ENCODE data around the gene THAP4. TPM values are rescaled to one million over a fixed set of nuclear protein-coding genes. Genes with fewer than 3 reads are reported as not detected.
A peak's percentile ranks its signal among the peaks of the same experiment; 100 is the strongest.

Gene THAP4
- total RNA-seq, 2 donors from 2014 or later = 54.6 to 66.1 TPM

DNA sequence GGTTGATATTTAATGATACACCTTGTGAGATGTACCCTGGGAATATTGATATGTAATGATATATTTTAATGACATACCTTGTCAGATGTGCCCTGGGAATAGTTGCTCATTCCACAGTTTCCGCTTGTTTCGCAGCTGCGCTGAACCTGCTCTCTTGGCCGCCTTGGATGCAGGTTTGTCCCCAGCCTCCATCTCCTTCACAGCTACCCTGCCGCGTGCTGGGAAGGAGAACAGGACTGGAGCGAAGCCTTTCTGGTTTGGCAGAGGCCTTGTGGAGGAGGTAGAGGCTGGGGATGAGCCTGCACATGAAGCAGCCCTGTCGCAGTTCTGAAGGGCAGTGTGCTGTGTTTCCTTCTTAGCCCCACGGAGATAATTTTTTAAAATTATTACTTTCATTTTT, 15.2 kb upstream of the THAP4 start:
- Histone ChIP-seq H3K27ac (ENCODE audit: low read depth, low read length) (no peak overlapping the region), H3K27me3 (ENCODE audit: control insufficient read depth, insufficient read depth, low read length, poor library complexity, severe bottlenecking) (no peaks in the 10 kb centered on the region), H3K4me1 (ENCODE audit: control insufficient read depth, insufficient read depth, low read length) (no peaks in the 10 kb centered on the region), H3K4me3 (ENCODE audit: low read length) (no peak overlapping the region), H3K9ac (ENCODE audit: extremely low read depth, low read length, poor library complexity, severe bottlenecking) (no peak overlapping the region), H3K9me3 (ENCODE audit: control insufficient read depth, low read length) (no peaks in the 10 kb centered on the region), H3K36me3 (ENCODE audit: control insufficient read depth, insufficient read depth, low read length) (peaks cover 57% of the 10 kb centered on the region)
- Mint-ChIP-seq H3K9me3 (no peaks in the 10 kb centered on the region), H3K27me3 (ENCODE audit: insufficient read depth) (no peaks in the 10 kb centered on the region), H3K4me3 (no peak overlapping the region), H3K36me3 (ENCODE audit: low read depth) (peaks cover 48% of the 10 kb centered on the region), H3K4me1 (peaks cover 10% of the 10 kb centered on the region), H3K27ac (no peak overlapping the region)
- DNase-seq = no peak
- TF ChIP-seq, protein P1, sequence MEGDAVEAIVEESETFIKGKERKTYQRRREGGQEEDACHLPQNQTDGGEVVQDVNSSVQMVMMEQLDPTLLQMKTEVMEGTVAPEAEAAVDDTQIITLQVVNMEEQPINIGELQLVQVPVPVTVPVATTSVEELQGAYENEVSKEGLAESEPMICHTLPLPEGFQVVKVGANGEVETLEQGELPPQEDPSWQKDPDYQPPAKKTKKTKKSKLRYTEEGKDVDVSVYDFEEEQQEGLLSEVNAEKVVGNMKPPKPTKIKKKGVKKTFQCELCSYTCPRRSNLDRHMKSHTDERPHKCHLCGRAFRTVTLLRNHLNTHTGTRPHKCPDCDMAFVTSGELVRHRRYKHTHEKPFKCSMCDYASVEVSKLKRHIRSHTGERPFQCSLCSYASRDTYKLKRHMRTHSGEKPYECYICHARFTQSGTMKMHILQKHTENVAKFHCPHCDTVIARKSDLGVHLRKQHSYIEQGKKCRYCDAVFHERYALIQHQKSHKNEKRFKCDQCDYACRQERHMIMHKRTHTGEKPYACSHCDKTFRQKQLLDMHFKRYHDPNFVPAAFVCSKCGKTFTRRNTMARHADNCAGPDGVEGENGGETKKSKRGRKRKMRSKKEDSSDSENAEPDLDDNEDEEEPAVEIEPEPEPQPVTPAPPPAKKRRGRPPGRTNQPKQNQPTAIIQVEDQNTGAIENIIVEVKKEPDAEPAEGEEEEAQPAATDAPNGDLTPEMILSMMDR (conservative IDR thresholded peaks at IDR 0.05) = no peak
- 94 to 100% methylated on average over 3 to 8 of the region's 9 CpGs for WGBS, 2 experiments (ENCODE audit: insufficient coverage in 1 of 2, insufficient read length in 1 of 2)

DNA sequence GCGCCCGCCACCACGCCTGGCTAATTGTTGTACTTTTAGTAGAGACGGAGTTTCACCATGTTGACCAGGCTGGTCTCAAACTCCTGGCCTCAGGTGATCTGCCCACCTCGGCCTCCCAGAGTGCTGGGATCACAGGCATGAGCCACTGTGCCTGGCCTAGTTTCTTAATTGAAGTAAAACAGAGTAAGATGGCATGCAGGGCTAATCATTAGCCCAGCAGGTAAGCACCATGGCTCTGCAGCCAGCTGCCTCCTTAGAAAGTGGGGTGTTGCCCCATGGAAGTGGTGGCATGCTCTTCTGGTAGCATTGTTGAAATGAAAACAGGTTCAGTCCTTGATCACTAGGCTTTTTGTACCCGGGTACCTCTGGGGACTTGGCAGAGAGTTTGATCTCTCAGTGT, 13.0 kb upstream of the THAP4 start:
- Mint-ChIP-seq H3K9me3 (no peaks in the 10 kb centered on the region), H3K4me1 (peaks cover 10% of the 10 kb centered on the region), H3K4me3 (no peak overlapping the region), H3K27me3 (ENCODE audit: insufficient read depth) (no peaks in the 10 kb centered on the region), H3K36me3 (ENCODE audit: low read depth) (peaks cover 38% of the 10 kb centered on the region), H3K27ac (no peak overlapping the region)
- H3K36me3 ChIP-seq (ENCODE audit: control insufficient read depth, insufficient read depth, low read length) = peaks cover 45% of the 10 kb centered on the region
- H3K4me3 ChIP-seq (ENCODE audit: low read length) = no peak overlapping the region
- WGBS, 2 experiments (ENCODE audit: insufficient coverage in 1 of 2, insufficient read length in 1 of 2) = 93 to 98% methylated on average over 5 to 6 of the region's 6 CpGs
- no peaks in the 10 kb centered on the region for H3K9me3 ChIP-seq (ENCODE audit: control insufficient read depth, low read length)
- H3K9ac ChIP-seq (ENCODE audit: extremely low read depth, low read length, poor library complexity, severe bottlenecking) = no peak overlapping the region
- H3K4me1 ChIP-seq (ENCODE audit: control insufficient read depth, insufficient read depth, low read length) = no peaks in the 10 kb centered on the region
- TF ChIP-seq, protein P1 (conservative IDR thresholded peaks at IDR 0.05) = no peak
- no peaks in the 10 kb centered on the region for H3K27me3 ChIP-seq (ENCODE audit: control insufficient read depth, insufficient read depth, low read length, poor library complexity, severe bottlenecking)
- no peak for DNase-seq
- H3K27ac ChIP-seq (ENCODE audit: low read depth, low read length) = no peak overlapping the region

DNA sequence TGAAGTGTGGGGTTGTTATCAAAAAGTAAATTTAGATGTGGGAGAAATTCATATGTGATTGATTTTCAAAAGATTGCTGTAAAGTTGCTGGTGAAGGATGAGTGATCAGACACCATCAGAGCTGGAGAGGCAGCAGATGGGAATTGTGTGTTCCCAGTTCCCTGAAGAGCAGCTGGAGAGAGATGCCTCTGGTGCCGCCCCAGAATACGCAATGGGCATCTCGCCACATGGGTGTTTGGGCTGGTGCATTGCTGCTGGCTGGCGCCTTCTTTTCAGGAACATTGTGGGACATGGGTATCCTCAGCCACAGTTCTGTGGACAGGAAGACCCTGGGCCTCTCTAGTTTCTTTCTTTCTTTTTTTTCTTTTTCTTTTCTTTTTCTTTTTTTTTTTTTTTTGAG, 12.4 kb upstream of the THAP4 start:
- H3K4me3 Mint-ChIP-seq = no peak overlapping the region
- H3K4me3 ChIP-seq (ENCODE audit: low read length) = no peak overlapping the region
- no peak overlapping the region for H3K27ac ChIP-seq (ENCODE audit: low read depth, low read length)
- no peaks in the 10 kb centered on the region for H3K9me3 Mint-ChIP-seq
- no peaks in the 10 kb centered on the region for H3K27me3 ChIP-seq (ENCODE audit: control insufficient read depth, insufficient read depth, low read length, poor library complexity, severe bottlenecking)
- peaks cover 37% of the 10 kb centered on the region for H3K36me3 Mint-ChIP-seq (ENCODE audit: low read depth)
- no peaks in the 10 kb centered on the region for H3K9me3 ChIP-seq (ENCODE audit: control insufficient read depth, low read length)
- peak overlapping the region; percentile 55 for H3K27ac Mint-ChIP-seq
- H3K36me3 ChIP-seq (ENCODE audit: control insufficient read depth, insufficient read depth, low read length) = peaks cover 40% of the 10 kb centered on the region
- TF ChIP-seq, protein P1 (conservative IDR thresholded peaks at IDR 0.05) = no peak
- WGBS, 2 experiments (ENCODE audit: insufficient coverage in 1 of 2, insufficient read length in 1 of 2) = 94 to 100% methylated on average over 1 to 4 of the region's 4 CpGs
- H3K4me1 Mint-ChIP-seq = peaks cover 10% of the 10 kb centered on the region
- DNase-seq = no peak
- H3K9ac ChIP-seq (ENCODE audit: extremely low read depth, low read length, poor library complexity, severe bottlenecking) = no peak overlapping the region
- no peaks in the 10 kb centered on the region for H3K4me1 ChIP-seq (ENCODE audit: control insufficient read depth, insufficient read depth, low read length)
- no peaks in the 10 kb centered on the region for H3K27me3 Mint-ChIP-seq (ENCODE audit: insufficient read depth)

Measured in endodermal cell (in vitro differentiated cells).